DOHH2 (cell line): Measurements from ENCODE around the gene CHN2.

Experiments
- H3F3A ChIP-seq: fragments of 200-600 bp; sonication (generic), shearing (Covaris generic); 2 replicates; pipeline ENCODE4 v1.6.0; 2016; ENCODE audit warnings: antibody characterized with exemption, mild to moderate bottlenecking; ENCODE audit not compliant: control insufficient read depth, insufficient read depth
- H3K27ac ChIP-seq: fragments of 200-600 bp; sonication (generic); 2 replicates; pipeline ENCODE4 v1.5.1; 2014; ENCODE audit warnings: low read depth, mild to moderate bottlenecking, low read length, moderate library complexity
- H3K27me3 ChIP-seq: fragments of 200-600 bp; sonication (generic); 2 replicates; pipeline ENCODE4 v1.6.1; 2014; ENCODE audit warnings: mild to moderate bottlenecking, low read length, mixed read lengths; ENCODE audit not compliant: control insufficient read depth
- H3K36me3 ChIP-seq: fragments of 200-600 bp; sonication (generic); 2 replicates; pipeline ENCODE4 v1.6.1; 2014; ENCODE audit warnings: mild to moderate bottlenecking, low read length, moderate library complexity, mixed read lengths; ENCODE audit not compliant: control insufficient read depth
- H3K4me1 ChIP-seq: fragments of 200-600 bp; sonication (generic); 2 replicates; pipeline ENCODE4 v1.6.1; 2014; ENCODE audit warnings: mild to moderate bottlenecking, low read length, mixed read lengths; ENCODE audit not compliant: control insufficient read depth
- H3K4me2 ChIP-seq: fragments of 200-600 bp; sonication (generic); 2 replicates; pipeline ENCODE4 v1.6.0; 2014; ENCODE audit warnings: mild to moderate bottlenecking, low read length, moderate library complexity
- H3K4me3 ChIP-seq: fragments of 200-600 bp; sonication (generic); 2 replicates; pipeline ENCODE4 v1.5.1; 2014; ENCODE audit warnings: mild to moderate bottlenecking, low read length, mixed read lengths
- H3K79me2 ChIP-seq: fragments of 200-600 bp; sonication (generic); 2 replicates; pipeline ENCODE4 v1.6.1; 2014; ENCODE audit warnings: mild to moderate bottlenecking, low read length, mixed read lengths; ENCODE audit not compliant: control insufficient read depth
- H3K9me2 ChIP-seq: fragments of 200-600 bp; sonication (generic); replicated peaks from 2 replicates; pipeline ENCODE4 v1.6.1; 2014; ENCODE audit warnings: mild to moderate bottlenecking, low read length, mixed read lengths; ENCODE audit not compliant: control insufficient read depth
- H3K9me3 ChIP-seq: fragments of 200-600 bp; sonication (generic); 2 replicates; pipeline ENCODE4 v1.6.1; 2014; ENCODE audit warnings: antibody characterized with exemption, low read length, mixed read lengths; ENCODE audit not compliant: control insufficient read depth, insufficient read depth
- H4K20me1 ChIP-seq: fragments of 200-600 bp; sonication (generic); 2 replicates; pipeline ENCODE4 v1.6.0; 2014; ENCODE audit warnings: low read depth, mild to moderate bottlenecking, antibody characterized with exemption, low read length, moderate library complexity; ENCODE audit not compliant: control insufficient read depth, insufficient read depth
- CTCF ChIP-seq: fragments of 200-600 bp; sonication (generic); IDR thresholded peaks from one replicate; pipeline ENCODE4 v1.5.1; 2014; ENCODE audit warnings: antibody characterized with exemption, mild to moderate bottlenecking, low read depth, low read length; ENCODE audit not compliant: poor library complexity, severe bottlenecking
- EZH2phosphoT487 ChIP-seq: fragments of 200-600 bp; sonication (generic); IDR thresholded peaks from 2 replicates; pipeline ENCODE4 v1.6.1; 2017; ENCODE audit warnings: borderline replicate concordance, mild to moderate bottlenecking, antibody characterized with exemption, low read length, moderate library complexity, mixed read lengths

CHN2 gene

GRCh38 chr7:29192323-29192722 is 2.3 kb upstream of the CHN2 start:
- H3K4me2 ChIP-seq = no peak overlapping the region
- H3K4me1 ChIP-seq = no peaks in the 10 kb centered on the region
- no peaks in the 10 kb centered on the region for H3F3A ChIP-seq
- H3K4me3 ChIP-seq = no peak overlapping the region
- H3K36me3 ChIP-seq = no peaks in the 10 kb centered on the region
- no peaks in the 10 kb centered on the region for H3K79me2 ChIP-seq
- no peaks in the 10 kb centered on the region for H4K20me1 ChIP-seq
- H3K9me3 ChIP-seq = no peaks in the 10 kb centered on the region
- H3K27ac ChIP-seq = no peak overlapping the region
- no peaks in the 10 kb centered on the region for H3K9me2 ChIP-seq
- peaks cover 17% of the 10 kb centered on the region for H3K27me3 ChIP-seq
- TF ChIP-seq CTCF (no peak), EZH2phosphoT487 (no peak)

- H3K79me2 ChIP-seq = no peaks in the 10 kb centered on the region
- peaks cover 22% of the 10 kb centered on the region for H3K27me3 ChIP-seq
- no peak overlapping the region for H3K27ac ChIP-seq
- no peaks in the 10 kb centered on the region for H4K20me1 ChIP-seq
- TF ChIP-seq CTCF (no peak), EZH2phosphoT487 (no peak)
- no peak overlapping the region for H3K4me3 ChIP-seq
- no peaks in the 10 kb centered on the region for H3K4me1 ChIP-seq
- no peak overlapping the region for H3K4me2 ChIP-seq
- no peaks in the 10 kb centered on the region for H3F3A ChIP-seq
- H3K9me3 ChIP-seq = no peaks in the 10 kb centered on the region
- H3K36me3 ChIP-seq = no peaks in the 10 kb centered on the region
- H3K9me2 ChIP-seq = no peaks in the 10 kb centered on the region
Measured at GRCh38 chr7:29192811-29193210, 1.8 kb upstream of the CHN2 start.

- Histone ChIP-seq H3K4me1 (no peaks in the 10 kb centered on the region), H3K4me2 (no peak overlapping the region), H3K36me3 (no peaks in the 10 kb centered on the region), H3K9me2 (no peaks in the 10 kb centered on the region), H3K27ac (no peak overlapping the region), H3F3A (no peaks in the 10 kb centered on the region), H3K9me3 (no peaks in the 10 kb centered on the region), H3K27me3 (peaks cover 24% of the 10 kb centered on the region), H4K20me1 (no peaks in the 10 kb centered on the region), H3K79me2 (no peaks in the 10 kb centered on the region), H3K4me3 (no peak overlapping the region)
- TF ChIP-seq EZH2phosphoT487 (no peak), CTCF (no peak)
Measured at GRCh38 chr7:29193316-29194205, 1.0 kb upstream of the CHN2 start.
